ENCODE data around the gene PTPRE.
A peak's percentile ranks its signal among the peaks of the same experiment; 100 is the strongest.

PTPRE gene

DNA sequence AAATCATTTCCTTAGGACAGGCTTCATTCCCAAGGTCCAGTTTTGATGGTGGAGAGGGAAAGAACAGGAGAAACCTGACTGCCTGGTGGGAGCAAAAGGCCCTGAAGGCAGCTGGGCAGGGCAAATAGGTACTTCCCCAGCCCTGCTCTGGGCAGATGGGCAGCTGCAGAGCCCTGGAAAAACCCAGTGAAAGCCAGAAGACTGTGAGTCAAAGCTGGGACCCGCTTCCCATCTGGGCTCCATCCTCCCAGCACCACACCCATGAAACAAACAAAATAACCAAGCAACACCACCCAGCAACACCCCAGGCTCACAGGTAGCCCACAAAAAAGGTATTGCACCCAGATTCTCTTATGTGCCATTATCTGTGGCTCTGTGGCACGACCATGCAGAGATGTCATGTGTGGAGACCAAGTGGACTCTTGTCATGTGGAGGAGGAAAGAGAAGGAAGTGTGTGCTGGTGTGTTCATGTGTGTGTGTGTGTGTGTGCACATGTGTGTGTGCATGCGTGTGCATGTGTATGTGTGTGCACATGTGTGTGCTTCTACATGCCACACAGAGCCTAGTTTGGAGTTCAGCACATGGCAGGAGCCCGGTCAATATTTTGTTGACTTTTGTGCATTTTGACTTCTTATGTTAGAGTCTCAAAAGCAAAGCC is 24.0 kb upstream of the PTPRE start:
- no peak for DNase-seq

DNA sequence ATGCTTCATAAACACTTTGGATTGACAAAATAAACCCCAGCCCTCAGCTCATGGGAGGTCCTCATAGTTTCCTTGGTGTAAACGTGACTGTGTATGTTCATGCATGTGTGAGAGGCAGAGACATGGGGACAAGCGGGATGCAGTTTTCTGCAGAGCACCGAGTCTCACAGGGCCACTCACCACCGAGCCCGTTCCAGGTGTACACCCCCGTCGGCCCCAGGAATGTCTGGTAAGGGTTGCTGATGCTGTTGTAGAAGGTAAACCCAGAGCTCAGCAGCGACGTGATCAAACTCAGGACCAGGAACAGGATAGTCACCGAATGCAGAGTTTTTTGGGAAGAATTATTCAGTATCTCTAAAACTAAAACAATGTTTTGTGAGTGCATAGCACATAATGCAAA is 23.4 kb upstream of the PTPRE start:
- DNase-seq = no peak

DNA sequence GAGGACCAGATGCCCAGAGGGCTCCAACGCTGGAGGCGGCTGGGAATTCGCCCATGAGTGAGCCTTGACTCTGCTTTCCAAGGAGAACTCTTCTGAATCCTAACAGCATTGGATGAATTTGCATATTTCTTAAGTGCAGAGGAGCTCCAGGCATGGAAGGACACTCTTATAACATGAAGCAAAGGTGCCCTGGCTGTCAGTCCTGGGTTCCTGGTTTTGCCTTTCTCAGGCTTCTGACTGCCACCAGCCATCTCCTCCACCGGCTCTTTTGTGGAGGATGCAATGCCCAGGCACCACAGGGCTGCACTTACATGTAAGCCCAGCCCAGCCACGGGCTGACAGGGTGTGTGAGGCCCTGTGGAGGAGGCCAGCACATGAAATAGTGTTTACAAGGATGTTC is 22.4 kb upstream of the PTPRE start:
- DNase-seq = no peak

GRCh38 chr10:127886371-127887051 is 20.4 kb upstream of the PTPRE start:
- no peak for DNase-seq

- no peak for DNase-seq
Observed at GRCh38 chr10:127887541-127888415, 19.1 kb upstream of the PTPRE start.

DNA sequence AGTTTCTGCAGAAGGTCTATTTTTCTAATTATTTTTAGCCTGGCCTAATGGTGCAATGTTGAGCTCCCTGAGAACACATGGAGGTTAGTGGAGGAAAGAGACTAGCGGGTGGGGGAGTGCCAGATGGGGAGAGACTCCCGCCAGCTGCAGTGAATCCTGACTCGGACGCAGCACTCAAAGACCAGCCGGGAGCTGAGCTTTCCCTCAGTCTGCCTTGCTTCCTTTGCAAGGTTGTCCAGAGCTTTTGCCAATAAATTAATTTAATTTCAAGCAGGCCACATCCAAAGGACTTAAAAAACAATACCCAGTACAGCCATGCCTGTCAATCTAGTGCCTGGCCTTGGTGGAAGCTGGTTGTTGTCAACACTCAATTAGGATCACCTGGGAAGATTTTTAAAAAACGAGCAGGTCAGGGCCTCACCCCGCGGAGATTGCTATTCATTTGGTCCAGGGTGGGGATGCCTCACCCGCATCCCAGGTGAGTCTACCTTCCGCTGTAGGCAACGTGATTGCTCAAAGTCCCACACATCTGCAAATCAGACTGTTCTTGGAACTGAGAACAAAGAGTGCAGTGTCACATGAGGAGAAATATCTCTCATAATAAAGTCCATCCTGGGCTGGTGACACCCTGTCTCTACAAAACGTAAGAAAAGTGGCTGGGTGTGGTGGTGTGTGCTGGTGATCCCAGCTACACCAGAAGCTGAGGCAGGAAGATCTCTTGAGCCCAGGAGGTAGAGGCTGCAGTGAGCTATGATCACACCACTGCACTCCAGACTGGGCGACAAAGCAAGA is 18.2 kb upstream of the PTPRE start:
- no peak for DNase-seq

DNA sequence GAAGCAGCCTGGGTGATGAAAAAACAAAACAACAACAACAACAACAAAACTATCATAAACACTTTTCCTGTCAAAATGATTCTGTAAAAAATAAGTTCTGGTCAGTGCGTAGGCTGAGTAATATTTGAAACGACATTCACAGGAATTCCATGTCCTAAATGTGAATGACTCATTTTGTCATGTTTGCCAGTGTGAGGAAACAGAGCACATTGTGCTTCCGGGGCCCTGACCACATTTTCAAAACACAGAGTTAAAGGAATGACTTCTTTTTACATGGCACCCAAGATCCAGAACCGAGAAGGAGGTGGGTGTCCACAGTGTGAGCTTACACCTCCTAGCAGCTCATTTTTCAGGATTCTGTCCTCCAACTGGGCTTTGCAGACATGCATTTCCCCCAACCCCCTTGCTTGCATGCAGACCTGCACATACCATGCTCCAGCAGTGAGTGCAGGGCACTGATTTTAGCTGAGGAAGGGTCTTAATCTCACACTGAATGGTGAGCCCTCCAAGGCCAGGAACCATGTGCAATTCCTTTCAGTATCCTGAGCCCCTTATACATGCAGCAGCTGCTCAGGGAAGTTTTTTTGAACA is 17.2 kb upstream of the PTPRE start:
- no peak for DNase-seq

DNA sequence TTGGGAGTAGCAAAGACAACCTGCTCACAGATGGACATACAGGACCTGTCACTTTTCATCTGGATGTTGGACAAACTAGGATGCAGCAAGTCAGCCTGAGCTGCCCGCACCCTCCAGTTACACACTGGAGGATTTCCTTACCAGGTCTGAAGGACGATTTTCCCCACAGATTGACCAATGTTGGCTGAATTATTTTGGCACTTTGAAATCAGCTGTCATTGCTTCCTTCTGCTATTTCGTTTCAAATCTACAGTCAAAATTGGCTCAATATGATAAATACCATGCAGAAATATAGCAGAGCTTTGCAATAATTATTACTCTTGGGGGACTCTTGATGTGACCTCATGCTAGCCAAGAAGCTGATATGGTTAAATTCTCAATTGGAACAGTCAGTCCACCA is 16.7 kb upstream of the PTPRE start:
- no peak for DNase-seq

GRCh38 chr10:127890832-127891334 is 16.0 kb upstream of the PTPRE start:
- DNase-seq = no peak

GRCh38 chr10:127892743-127893142 is 14.2 kb upstream of the PTPRE start, which contains the start of gene CLRN3:
CLRN3 (minus strand) TSS chr10:127892941; CDS start chr10:127892784, 157 bp downstream.
- no peak for DNase-seq

DNA sequence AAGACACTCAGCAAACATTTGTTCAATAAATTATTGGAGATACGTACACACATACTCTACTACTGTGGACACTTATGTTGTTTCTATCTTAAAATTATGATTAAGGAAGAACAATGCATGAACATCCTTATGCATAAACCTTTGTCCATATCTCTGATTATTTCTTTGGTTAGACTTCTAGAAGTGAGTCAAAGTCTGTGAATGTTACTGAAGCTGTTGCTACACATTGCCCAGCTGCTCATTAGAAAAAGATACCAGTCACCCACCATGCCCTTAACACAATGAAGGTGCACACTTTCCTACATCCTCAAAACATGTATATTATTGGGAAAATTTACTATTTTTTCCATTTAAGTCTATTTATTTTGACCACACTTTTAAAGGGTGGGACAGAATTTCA is 12.8 kb upstream of the PTPRE start:
- no peak for DNase-seq

DNA sequence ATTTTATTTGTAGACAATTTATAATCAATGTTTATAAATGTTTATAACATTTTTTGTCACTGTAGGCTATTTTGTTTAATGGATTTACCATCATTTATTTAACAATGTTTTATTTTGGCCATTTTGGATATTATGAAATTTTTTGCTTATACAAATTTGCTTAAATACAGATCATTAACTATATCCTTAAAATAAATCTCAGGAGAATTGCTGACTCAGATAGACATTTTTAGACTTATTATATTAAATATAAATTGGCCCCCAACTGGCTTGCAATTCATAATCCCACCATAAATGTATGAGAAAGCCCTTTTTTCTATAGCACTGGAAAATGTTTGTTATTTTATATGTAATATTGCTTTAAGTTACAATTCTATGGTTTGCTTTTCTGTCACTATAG is 10.3 kb upstream of the PTPRE start:
- no peak for DNase-seq

DNA sequence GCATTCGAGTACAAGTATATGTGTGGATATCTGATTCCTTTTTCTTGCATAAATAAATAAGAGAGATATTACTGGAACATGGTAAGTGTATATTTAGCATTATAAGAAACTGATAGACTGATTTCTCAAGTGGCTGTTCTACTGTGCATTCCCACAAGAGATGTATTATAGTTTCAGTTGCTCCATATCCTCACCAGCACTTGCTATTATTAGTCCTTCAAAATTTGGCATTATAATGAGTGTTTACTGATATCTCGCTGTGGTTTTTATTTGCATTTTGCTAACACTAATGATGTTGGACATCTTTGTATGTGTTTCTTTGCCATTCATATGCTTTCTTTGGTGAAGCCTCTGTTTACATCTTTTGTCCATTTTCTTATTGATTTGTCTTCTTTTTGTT is 9.7 kb upstream of the PTPRE start:
- DNase-seq = no peak

DNA sequence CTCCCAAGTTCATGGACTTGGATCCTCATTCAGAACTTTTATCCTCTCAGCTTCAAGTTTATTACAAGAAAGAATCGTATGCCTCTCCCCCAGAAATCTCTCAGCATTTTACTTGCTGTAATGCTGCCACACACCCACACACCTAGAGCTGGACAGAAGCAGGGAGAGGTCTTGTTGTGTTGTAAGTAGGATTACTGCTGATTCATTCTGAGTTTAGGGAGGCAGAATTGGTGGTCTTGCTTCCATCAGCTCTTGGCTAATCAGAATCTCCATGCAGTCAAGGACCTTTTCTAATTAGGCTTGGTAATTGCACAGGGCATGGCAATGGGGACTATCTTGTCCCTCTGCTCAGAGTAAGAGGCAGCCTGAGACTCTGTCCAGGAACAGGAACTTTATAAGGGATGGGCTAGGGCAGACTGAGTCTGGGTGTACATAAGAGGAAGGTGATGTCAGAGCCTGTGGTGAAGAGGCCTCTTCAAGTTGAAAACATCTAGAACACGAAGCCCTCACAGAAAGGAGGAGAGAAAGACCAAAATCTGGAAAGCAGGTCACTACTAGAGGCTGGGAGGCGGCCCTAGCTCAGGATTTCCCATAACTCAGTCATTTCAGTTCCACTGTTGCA is 7.0 kb upstream of the PTPRE start:
- peak; percentile 11 for DNase-seq

GRCh38 chr10:127903789-127904188 is 3.1 kb upstream of the PTPRE start:
- DNase-seq = no peak

DNA sequence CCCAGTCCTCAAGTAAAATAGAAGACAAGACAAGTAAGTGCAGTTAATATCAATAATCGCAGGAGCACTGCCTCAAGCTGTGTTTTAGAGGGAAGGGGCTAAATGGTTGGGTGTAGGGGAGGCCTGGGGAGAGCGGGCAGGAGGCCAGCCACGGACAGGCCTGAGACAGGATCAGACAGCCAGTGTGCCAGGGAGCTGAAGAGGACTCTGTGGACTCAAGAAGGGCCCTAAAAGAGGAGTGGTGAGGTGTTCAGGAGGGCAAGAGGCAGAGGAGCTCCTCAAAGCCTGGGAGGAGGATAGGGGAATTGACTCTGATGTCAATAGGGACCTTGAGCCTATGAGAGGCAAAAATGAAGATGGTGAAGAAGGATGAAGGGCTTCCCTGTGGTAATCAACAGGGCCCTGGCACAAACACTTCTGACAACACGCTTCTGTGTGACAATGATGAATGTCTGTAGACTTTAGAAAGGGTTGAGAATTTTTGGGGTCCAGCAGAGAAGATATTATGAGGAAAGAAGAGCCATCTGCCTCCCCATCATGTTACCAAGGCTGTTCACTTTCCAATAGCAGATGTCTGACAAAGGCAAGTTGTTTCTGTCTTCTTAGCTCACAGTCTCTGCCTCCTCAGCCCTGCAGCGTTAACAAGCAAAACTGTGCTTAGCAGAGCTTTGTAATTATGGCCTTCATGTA is 2.4 kb upstream of the PTPRE start:
- peak; percentile 20 for DNase-seq

- DNase-seq = peak; percentile 20
Observed at GRCh38 chr10:127905001-127905847, 1.7 kb upstream of the PTPRE start.

GRCh38 chr10:127905848-127906261 is 1.0 kb upstream of the PTPRE start:
- DNase-seq = peak; percentile 26

DNA sequence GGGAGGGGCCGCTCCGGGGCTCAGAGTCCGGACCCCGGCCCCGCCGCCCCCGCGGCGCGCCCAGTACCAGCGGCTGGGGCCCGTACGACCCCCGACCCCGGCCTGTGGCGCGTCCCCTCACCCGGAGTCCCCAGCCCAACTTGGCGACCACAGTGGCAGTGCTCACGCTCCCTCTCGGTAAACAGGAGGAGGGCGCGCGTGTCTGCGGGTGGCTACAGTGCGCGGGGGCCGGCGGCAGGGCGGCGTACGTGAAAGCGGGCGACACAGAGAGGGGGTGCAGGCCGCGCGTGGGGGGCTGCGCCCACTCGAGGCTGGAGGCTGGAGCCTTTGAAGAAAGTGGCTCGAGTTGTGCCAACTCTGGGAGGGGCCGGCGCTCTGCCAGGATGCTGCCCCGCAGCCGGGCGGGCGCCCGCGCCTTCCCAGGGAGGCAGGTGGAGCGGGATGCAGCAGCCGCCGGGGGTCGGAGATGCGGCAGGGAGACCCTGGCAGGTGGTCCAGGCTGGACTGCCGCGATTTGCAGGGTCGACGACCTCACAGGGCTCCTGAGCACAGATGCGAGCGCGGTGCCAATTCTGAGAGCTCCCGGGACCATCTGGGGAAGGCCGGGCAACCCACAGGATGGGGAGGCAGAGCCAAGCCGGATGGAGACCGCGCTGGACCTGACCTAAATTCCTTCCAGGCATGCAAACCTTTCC is 655 bp downstream of the PTPRE start:
- DNase-seq = peak; percentile 53

Measured in right forelimb (tissue), 1 donor.